Measurements from ENCODE around the gene ANO8. TPM values are rescaled to one million over a fixed set of nuclear protein-coding genes. Genes with fewer than 3 reads are reported as not detected.

Gene ANO8
- total and polyA plus RNA-seq, 2 donors (not counting 1 experiment from before 2014, with no cell fraction given): 3.0 to 5.2 TPM

- POLR2A ChIA-PET: no interaction called here
- H3K9me3 Mint-ChIP-seq (ENCODE audit: insufficient read depth): no peaks in the 10 kb centered on the region
- no peak overlapping the region for H3K4me3 ChIP-seq (ENCODE audit: control extremely low read depth in 1 of 5, extremely low read depth in 1 of 5, insufficient read depth in 1 of 5, low read depth in 2 of 5, low read length in 4 of 5)
- no peak overlapping the region for H3K4me3 Mint-ChIP-seq
- 97% methylated on average over 12 of the region's 17 CpGs for WGBS (ENCODE audit: insufficient coverage)
- ATAC-seq (ENCODE audit: low read depth): no peak
- H3K9ac ChIP-seq (ENCODE audit: low read length): no peak overlapping the region
- peaks cover 6% of the 10 kb centered on the region for H3K27me3 Mint-ChIP-seq
- peaks cover 13% of the 10 kb centered on the region for H3K4me1 Mint-ChIP-seq
- no peaks in the 10 kb centered on the region for H3K9me3 ChIP-seq (ENCODE audit: control extremely low read depth in 1 of 3, control insufficient read depth in 2 of 3, insufficient read depth in 1 of 3, low read length in 2 of 3)
- intact Hi-C loops (cut with micrococcal nuclease): no loop called here
- CTCF ChIA-PET: no interaction called here
- H3K27me3 ChIP-seq (replicated peaks in 1 of 4; ENCODE audit: control extremely low read depth in 1 of 4, control insufficient read depth in 3 of 4, insufficient read depth in 4 of 4, low read length in 3 of 4): peaks cover 0 to 14% (median 1%) of the 10 kb centered on the region in 4 experiments
- no peaks in the 10 kb centered on the region for H3K79me2 ChIP-seq (ENCODE audit: control insufficient read depth, insufficient read depth, low read length)
- H3K27ac ChIP-seq (ENCODE audit: low read length in 2 of 2): no peak overlapping the region
- no peak overlapping the region for H3K27ac Mint-ChIP-seq
- no peak for TF ChIP-seq CTCF (IDR thresholded peaks at IDR 0.05)
- TF ChIP-seq EZH2 (IDR thresholded peaks at IDR 0.05; ENCODE audit: borderline replicate concordance, insufficient read depth, low read depth, low read length, poor library complexity, severe bottlenecking): no peak
- DNase-seq: no peak
- no peaks in the 10 kb centered on the region for H3K36me3 ChIP-seq (replicated peaks in 1 of 2; ENCODE audit: control extremely low read depth in 1 of 2, control insufficient read depth in 1 of 2, extremely low read depth in 1 of 2, insufficient read depth in 2 of 2, low read length in 1 of 2)
- H2AFZ ChIP-seq (ENCODE audit: insufficient read depth, low read depth, low read length, poor library complexity, severe bottlenecking): no peak overlapping the region
- peaks cover 8% of the 10 kb centered on the region for H4K20me1 ChIP-seq (ENCODE audit: control insufficient read depth, insufficient read depth, low read length, poor library complexity, severe bottlenecking)
- H3K4me1 ChIP-seq (ENCODE audit: control insufficient read depth in 2 of 2, insufficient read depth in 2 of 2, low read length in 2 of 2): peaks cover 13 to 17% of the 10 kb centered on the region in 2 donors
- H3K4me2 ChIP-seq (replicated peaks; ENCODE audit: low read depth, low read length, poor library complexity, severe bottlenecking): no peak overlapping the region
These were observed 8.6 kb downstream of the ANO8 start for GRCh38 chr19:17325881-17326594.

DNA sequence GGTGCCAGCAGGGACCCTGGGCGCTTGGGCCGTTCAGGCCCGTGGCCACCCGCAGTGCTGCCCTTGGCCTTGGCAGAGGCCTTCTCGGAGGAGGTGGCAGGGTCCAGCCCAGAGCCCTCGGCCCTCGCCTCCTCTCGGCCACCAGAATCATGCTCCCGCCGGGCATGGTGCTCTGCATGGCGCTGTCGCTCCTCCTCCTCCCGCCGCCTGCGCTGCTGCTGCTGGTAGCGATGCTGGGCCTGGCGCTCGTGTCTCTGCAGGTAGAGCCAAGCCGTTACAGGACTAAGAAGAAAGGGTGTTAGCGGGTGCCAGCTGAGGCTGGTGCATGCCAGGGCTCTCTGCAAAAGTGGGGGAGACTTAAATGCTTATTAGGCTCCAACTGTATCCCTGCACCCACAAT is 9.5 kb downstream of the ANO8 start:
- Mint-ChIP-seq H3K27me3 (no peaks in the 10 kb centered on the region), H3K4me3 (no peak overlapping the region), H3K27ac (no peak overlapping the region), H3K4me1 (peaks cover 10% of the 10 kb centered on the region), H3K9me3 (ENCODE audit: insufficient read depth) (no peaks in the 10 kb centered on the region)
- no peaks in the 10 kb centered on the region for H3K79me2 ChIP-seq (ENCODE audit: control insufficient read depth, insufficient read depth, low read length)
- H3K9ac ChIP-seq (ENCODE audit: low read length): no peak overlapping the region
- H2AFZ ChIP-seq (ENCODE audit: insufficient read depth, low read depth, low read length, poor library complexity, severe bottlenecking): no peak overlapping the region
- H3K36me3 ChIP-seq (replicated peaks in 1 of 2; ENCODE audit: control extremely low read depth in 1 of 2, control insufficient read depth in 1 of 2, extremely low read depth in 1 of 2, insufficient read depth in 2 of 2, low read length in 1 of 2): peaks cover 0 to 8% of the 10 kb centered on the region in 2 experiments
- peaks cover 13 to 17% of the 10 kb centered on the region in 2 donors for H3K4me1 ChIP-seq (ENCODE audit: control insufficient read depth in 2 of 2, insufficient read depth in 2 of 2, low read length in 2 of 2)
- ChIA-PET POLR2A (interaction anchor here (0.7 kb wide), 1 partner anchor 1214 kb away, joined by 3 read pairs; no protein-coding TSS in a partner anchor), CTCF (no interaction called here)
- WGBS (ENCODE audit: insufficient coverage): 97% methylated on average over 18 of the region's 20 CpGs
- H3K9me3 ChIP-seq (ENCODE audit: control extremely low read depth in 1 of 3, control insufficient read depth in 2 of 3, insufficient read depth in 1 of 3, low read length in 2 of 3): no peaks in the 10 kb centered on the region
- H3K4me3 ChIP-seq (ENCODE audit: control extremely low read depth in 1 of 5, extremely low read depth in 1 of 5, insufficient read depth in 1 of 5, low read depth in 2 of 5, low read length in 4 of 5): no peak overlapping the region
- H3K4me2 ChIP-seq (replicated peaks; ENCODE audit: low read depth, low read length, poor library complexity, severe bottlenecking): no peak overlapping the region
- intact Hi-C loops (cut with micrococcal nuclease): no loop called here
- no peak for TF ChIP-seq EZH2 (IDR thresholded peaks at IDR 0.05; ENCODE audit: borderline replicate concordance, insufficient read depth, low read depth, low read length, poor library complexity, severe bottlenecking)
- TF ChIP-seq CTCF (IDR thresholded peaks at IDR 0.05): no peak
- peaks cover 15% of the 10 kb centered on the region for H4K20me1 ChIP-seq (ENCODE audit: control insufficient read depth, insufficient read depth, low read length, poor library complexity, severe bottlenecking)
- H3K27me3 ChIP-seq (replicated peaks in 1 of 4; ENCODE audit: control extremely low read depth in 1 of 4, control insufficient read depth in 3 of 4, insufficient read depth in 4 of 4, low read length in 3 of 4): peaks cover 0 to 6% (median 1%) of the 10 kb centered on the region in 4 experiments
- ATAC-seq (ENCODE audit: low read depth) (no peak), DNase-seq (no peak)
- H3K27ac ChIP-seq (ENCODE audit: low read length in 2 of 2): no peak overlapping the region

Measured in B cell (primary cell).